NT2/D1 (cell line): ENCODE measurements around the gene KYAT1.

Experiments
- YY1 ChIP-seq: IDR thresholded peaks from 2 replicates; pipeline ENCODE4 v1.6.1; 2011; ENCODE audit not compliant: insufficient read length, insufficient read depth
- ZNF274 ChIP-seq: IDR thresholded peaks from 2 replicates; pipeline ENCODE4 v1.6.1; 2011; ENCODE audit warnings: mild to moderate bottlenecking, low read depth, low read length

GRCh38 chr9:128805661-128806060 lies 76.1 kb downstream of the KYAT1 start:
- no peak for TF ChIP-seq YY1
- no peak for TF ChIP-seq ZNF274
